Body of pancreas (tissue), 4 donors: Measurements from ENCODE around the gene MOXD1.

Source experiments
- POLR2A ChIP-seq, 3 donors: fragments of 450-650 bp; IDR thresholded peaks; one replicate each; pipeline ENCODE4 v1.6.1; 2016; ENCODE audit warnings: antibody characterized with exemption in 3 of 3, mild to moderate bottlenecking in 2 of 3
- TF ChIP-seq, protein P1 (sequence below), 7 experiments: fragments of 450-650 bp in 4 of 7; fragments of 200-600 bp in 3 of 7; sonication (generic) in 3 of 7; IDR thresholded peaks; one replicate each; pipeline ENCODE4 v1.5.1; 2016 to 2019; ENCODE audit warnings: antibody characterized with exemption in 7 of 7

DNA sequence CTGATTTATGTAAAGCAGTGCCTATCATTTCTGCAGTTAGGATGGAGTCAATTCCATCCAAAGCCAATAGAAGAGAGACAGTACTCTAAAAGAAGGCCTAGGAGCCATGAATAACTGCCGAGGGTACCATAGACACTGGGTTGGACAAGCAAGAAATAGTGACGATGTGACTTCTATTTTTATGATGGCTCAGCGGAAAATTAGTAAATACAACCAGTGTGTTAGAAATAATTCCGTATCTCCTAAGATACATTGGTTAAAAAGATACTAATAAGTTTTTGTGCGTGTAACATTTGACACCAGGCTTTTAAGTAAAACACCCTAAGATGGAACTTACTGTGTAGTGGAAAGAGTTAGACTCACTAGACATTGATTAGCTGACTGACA lies 45.6 kb upstream of the MOXD1 start:
- TF ChIP-seq, protein P1, sequence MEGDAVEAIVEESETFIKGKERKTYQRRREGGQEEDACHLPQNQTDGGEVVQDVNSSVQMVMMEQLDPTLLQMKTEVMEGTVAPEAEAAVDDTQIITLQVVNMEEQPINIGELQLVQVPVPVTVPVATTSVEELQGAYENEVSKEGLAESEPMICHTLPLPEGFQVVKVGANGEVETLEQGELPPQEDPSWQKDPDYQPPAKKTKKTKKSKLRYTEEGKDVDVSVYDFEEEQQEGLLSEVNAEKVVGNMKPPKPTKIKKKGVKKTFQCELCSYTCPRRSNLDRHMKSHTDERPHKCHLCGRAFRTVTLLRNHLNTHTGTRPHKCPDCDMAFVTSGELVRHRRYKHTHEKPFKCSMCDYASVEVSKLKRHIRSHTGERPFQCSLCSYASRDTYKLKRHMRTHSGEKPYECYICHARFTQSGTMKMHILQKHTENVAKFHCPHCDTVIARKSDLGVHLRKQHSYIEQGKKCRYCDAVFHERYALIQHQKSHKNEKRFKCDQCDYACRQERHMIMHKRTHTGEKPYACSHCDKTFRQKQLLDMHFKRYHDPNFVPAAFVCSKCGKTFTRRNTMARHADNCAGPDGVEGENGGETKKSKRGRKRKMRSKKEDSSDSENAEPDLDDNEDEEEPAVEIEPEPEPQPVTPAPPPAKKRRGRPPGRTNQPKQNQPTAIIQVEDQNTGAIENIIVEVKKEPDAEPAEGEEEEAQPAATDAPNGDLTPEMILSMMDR (IDR thresholded peaks at IDR 0.05): no peak
- no peak for TF ChIP-seq POLR2A (IDR thresholded peaks at IDR 0.05)
